HG03039 (cell line): ENCODE results near the gene CCDC170.

ENCODE experiments used
- ATAC-seq: cut with Tn5 transposase; IDR thresholded peaks from one replicate; pipeline ENCODE4 v1.9.1; 2021; ENCODE audit warnings: mild to moderate bottlenecking, moderate library complexity; ENCODE audit not compliant: unreplicated experiment

The CCDC170 gene

GRCh38 chr6:151616600-151616999, 122.8 kb downstream of the CCDC170 start:
- ATAC-seq = no peak

GRCh38 chr6:151617539-151617938, 123.7 kb downstream of the CCDC170 start:
- no peak for ATAC-seq

GRCh38 chr6:151618717-151619116, 124.9 kb downstream of the CCDC170 start:
- ATAC-seq = no peak

DNA sequence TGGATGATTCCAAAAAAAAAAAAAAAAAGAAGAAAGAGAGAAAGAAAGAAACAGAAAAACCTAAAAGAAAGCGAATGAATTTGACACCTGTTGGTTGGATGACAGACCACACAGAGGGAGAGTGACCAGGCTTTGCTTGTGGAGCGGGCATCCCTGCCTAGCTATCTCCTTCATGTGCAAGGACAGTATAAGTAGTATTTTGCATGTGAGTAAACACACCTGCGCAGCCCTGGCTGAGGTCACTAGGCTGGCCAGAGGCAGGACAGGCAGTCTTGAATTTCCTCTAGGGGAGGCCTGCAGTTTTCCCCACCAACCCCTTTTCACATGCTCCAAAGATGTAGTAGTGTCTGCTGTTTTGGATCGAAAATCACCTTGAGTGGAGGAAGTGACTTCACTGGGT, 126.4 kb downstream of the CCDC170 start:
- ATAC-seq = no peak

GRCh38 chr6:151624071-151624470, 130.3 kb downstream of the CCDC170 start:
- no peak for ATAC-seq

- ATAC-seq = no peak
Observed at GRCh38 chr6:151624481-151624880, 130.7 kb downstream of the CCDC170 start.

DNA sequence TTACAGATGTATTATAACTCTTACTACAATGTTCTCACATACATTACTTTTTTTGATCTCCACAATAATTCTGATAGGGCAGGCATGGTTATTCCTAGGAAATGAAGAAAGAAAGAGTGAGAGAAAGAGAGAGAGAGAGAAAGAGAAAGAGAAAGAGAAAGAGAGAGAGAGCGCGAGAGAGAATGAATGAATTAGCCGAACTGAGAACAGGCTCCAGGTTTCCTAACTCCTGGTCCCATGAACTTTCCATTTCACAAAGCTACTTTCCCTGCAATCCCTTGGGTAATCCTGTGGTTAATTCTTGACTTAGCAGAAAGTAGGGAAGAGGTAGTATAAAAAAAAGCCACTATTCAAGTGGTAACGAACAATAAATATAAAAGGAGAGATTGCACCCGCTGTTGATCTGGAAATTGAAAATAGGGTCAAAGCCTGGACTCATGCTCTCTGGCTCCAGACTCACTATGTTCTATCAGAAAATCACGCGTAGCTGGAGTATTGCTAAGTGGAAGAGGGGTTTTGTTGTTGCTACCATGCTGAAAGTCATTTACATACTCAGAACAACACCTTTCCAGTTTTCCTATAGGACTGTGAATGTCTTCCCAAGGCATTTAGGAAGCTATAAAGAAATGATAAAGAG, 131.2 kb downstream of the CCDC170 start:
- no peak for ATAC-seq

DNA sequence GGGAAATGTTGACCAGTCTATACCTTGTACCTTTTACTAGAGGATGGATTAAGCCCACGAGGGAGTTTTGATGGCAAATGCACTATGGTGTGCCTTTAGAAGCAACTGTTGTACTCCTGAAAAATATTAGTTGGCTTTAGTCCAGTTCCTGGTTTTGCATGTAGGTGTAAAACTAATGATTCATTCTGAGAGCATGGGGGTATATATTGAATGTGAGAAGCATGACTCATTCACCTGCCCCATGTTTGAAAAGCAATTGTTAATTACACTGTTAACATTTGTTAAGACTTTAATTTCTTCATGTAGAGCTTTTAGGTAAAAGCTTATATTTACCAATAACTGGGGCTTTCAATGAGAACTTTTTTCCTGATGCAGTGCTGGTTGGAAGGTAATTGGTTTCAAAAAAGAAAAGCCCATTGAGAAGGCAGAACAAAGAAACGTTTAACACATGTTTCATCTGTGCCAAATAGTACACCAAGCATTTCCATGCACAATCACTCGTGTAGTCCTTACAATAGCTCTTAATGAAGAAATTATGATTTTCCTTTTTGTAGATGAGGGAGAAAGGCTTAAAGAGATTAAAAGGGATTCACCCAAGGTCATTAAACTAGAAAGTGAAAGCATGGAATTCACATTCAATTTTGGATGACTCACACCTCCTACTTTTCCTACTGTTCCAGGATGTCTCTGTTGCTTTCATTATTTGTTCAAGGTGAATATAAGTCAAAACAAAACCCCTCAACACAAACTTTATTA, 134.1 kb downstream of the CCDC170 start:
- ATAC-seq = no peak

DNA sequence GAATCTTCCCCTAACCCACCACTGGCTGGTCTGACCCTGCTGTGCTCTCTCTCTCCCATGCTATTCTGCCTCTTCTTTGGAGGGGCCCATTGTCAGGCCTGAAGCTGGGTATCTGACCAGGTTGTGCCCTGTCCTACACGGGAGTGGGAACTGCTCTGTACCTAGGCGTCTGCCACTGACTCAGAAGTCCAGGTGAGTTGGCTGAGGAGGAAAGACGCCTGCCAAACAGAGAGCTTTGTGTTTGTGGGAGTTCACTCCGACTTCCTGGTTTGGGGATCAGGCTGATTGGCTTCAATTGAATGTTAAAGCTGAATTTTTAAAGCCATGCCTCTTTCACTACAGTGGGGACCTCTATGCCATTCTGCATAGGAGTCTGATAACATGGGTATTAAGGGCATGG, 136.0 kb downstream of the CCDC170 start:
- no peak for ATAC-seq

GRCh38 chr6:151630387-151630786, 136.6 kb downstream of the CCDC170 start:
- ATAC-seq = no peak

DNA sequence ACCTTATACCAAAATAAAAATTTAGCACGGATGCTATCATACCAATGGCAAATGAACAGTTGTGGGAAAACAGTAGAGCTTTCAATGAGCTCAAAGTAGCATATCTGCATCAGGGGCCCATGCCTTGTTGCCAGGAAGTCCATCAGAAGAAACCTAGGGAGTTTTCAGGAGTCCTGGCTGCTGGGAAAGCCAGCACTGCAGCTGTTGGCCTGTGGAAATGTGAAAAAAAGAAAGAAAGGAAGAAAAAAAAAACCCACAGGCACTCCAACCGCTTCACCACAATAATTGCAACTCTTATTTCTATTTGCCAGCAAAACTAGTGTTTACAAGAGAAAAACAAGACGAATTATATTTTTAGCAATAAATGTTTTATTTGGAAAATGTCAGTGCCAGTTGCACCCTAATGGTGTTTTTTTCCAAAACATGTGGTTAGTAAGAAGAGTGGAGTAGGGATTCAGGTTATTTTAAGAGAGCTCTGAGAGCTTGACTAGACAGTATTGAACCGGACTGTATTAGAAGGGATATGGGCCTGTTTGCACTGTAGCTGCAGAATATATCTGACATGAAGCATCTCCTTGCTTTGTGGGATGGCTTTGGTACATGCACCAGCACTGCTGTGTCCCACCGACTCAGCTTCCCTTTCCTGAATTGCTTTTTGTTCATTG, 137.3 kb downstream of the CCDC170 start:
- ATAC-seq = no peak

DNA sequence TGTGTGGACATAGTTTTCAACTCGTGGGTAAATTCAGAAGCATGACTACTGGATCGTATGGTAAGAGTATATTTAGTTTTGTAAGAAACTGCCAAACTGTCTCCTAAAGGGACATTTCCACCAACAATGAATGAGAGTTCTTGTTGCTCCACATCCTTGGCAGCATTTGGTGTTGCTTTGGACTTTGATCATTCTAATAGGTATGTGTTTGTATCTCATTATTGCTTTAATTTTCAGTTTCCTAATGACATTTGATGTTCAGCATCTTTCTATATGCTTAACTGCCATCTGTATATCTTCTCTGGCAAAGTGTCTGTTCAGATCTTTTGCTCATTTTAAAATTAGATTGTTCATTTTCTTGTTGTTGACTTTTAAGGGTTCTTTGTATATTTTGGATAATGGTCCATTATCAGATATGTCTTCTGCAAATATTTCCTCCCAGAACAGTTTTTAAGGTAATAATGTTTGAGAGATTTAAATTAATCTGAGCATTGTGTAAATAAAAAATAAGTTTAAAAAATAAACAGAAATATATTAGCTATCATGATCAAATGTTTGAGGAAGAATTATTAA, 138.7 kb downstream of the CCDC170 start:
- no peak for ATAC-seq

DNA sequence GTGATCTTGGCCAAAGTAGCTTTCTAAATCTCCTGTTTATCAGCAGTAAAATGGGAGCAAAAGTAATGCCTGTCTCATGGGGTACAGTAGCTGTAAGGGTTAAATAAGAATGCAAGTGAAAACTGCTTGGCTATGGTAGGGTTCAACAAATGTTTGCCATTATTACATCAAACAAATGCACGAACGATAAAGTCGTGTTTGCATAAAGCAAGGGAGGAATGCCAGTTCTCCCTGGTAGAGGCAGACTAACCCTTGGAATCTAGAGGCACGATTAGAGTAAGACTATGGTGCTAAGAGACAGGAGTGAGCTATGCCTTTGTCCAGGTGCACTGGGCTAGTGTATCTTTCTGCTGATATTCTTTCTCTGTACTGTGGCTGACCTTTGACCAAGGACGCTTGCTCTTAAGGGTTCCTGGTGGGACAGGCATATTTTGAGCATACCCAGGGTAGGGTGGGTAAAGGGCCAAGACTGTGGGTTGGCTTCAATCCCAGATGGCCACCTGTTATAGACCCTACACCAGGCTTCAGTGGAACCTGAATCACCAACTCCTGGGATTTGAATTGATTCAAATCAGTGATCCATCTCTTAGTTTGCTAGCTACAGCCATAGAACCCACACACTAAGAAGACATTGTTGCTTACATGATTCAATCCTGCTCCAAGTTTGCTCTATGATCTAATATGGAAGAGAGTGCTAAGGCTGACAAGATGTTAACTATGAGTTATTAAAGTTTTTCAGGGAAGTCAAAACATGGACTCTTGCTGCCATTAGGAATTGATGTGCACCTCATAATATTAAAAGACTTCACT, 139.9 kb downstream of the CCDC170 start:
- ATAC-seq = no peak

- ATAC-seq = no peak
Observed at GRCh38 chr6:151634336-151634720, 140.5 kb downstream of the CCDC170 start.

- ATAC-seq = no peak
Observed at GRCh38 chr6:151635741-151636140, 141.9 kb downstream of the CCDC170 start.

DNA sequence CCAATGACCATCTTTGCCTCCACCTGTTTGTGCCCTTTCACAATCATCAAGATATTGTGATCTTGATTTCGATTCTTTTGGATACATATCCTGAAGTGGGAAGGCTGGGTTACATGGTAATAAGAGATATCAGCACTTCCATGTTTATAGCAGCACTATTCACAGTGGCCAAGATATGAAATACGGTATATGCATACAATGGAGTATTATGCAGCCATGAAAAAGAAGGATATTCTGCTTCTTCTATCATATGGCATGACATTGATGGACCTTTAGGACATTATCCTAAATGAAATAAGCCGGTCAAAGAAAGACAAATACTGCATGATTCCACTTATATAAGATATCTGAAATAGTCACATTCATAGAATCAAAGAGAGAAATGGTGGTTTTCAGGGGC, 144.0 kb downstream of the CCDC170 start:
- no peak for ATAC-seq

- no peak for ATAC-seq
Observed at GRCh38 chr6:151639750-151640149, 145.9 kb downstream of the CCDC170 start.

- no peak for ATAC-seq
Observed at GRCh38 chr6:151641028-151641427, 147.2 kb downstream of the CCDC170 start.

GRCh38 chr6:151647976-151648639, 154.3 kb downstream of the CCDC170 start:
- ATAC-seq = no peak

- no peak for ATAC-seq
Observed at GRCh38 chr6:151649835-151650234, 156.0 kb downstream of the CCDC170 start.
